ENCODE data around the gene HOXB3. TPM values are rescaled to one million over a fixed set of nuclear protein-coding genes. Genes with fewer than 3 reads are reported as not detected.

The HOXB3 gene
- total RNA-seq, 4 donors from 2014 or later, result 4.0 to 12.4 (median 4.9) TPM

DNA sequence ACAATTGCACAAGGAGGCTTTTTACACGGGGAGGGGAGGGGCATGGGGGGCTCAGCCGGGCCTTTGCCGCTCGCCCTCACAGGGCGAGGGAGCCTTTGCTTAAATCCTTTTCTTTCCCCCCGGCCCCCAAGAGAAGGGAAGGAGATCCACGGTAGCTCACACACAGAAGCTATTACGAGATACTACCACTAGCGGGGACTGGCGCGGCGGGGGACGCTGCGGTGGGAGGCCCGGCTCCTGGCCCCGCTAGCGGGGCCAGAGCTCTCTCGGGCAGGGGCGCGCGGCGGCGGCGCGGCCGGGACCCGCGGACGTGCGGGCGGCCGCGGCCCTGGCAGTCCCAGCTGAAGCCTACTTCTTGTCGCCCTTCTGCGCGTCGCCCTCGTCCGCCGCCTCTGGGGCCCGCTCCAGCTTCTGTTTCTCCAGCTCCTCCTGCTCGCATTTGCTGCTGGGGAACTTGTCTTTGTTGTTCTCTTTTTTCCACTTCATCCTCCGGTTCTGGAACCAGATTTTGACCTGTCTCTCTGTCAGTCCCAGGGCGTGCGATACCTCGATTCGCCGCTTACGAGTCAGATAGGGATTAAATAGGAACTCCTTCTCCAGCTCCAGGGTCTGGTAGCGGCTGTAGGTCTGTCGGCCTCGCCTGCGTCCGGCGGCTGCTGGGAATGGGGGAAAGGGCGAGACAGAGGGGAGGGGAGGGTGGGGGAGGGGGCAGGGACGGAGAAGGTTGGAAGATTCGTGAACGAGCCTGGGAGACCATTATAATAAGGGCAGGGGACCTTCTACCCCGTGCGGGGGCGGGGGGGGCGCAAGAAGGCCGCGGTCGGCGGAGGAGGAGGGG lies 23.0 kb upstream of the HOXB3 start:
- TF ChIP-seq, protein P1, sequence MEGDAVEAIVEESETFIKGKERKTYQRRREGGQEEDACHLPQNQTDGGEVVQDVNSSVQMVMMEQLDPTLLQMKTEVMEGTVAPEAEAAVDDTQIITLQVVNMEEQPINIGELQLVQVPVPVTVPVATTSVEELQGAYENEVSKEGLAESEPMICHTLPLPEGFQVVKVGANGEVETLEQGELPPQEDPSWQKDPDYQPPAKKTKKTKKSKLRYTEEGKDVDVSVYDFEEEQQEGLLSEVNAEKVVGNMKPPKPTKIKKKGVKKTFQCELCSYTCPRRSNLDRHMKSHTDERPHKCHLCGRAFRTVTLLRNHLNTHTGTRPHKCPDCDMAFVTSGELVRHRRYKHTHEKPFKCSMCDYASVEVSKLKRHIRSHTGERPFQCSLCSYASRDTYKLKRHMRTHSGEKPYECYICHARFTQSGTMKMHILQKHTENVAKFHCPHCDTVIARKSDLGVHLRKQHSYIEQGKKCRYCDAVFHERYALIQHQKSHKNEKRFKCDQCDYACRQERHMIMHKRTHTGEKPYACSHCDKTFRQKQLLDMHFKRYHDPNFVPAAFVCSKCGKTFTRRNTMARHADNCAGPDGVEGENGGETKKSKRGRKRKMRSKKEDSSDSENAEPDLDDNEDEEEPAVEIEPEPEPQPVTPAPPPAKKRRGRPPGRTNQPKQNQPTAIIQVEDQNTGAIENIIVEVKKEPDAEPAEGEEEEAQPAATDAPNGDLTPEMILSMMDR (IDR thresholded peaks at IDR 0.05; ENCODE audit: low read depth), result no peak

DNA sequence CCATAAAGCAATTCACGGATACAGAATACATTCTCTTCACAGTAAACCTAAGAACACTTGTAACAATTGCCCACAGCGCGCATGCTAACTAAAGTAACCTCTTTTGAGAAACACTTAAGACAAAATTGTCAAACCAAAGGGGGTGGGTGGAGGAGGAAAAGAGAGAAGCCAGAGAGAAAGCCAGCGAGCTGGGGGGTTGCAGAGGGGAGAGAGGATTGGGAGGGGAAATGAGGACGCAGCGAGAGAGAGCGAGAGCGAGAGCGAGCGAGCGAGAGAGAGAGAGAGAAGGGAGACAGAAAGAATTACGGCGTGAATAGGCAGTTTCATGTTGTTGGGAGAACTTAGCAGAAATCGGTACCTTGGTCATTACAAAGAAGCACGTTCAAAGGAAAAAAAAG lies 22.4 kb upstream of the HOXB3 start:
- TF ChIP-seq, protein P1 (IDR thresholded peaks at IDR 0.05; ENCODE audit: low read depth), result no peak

DNA sequence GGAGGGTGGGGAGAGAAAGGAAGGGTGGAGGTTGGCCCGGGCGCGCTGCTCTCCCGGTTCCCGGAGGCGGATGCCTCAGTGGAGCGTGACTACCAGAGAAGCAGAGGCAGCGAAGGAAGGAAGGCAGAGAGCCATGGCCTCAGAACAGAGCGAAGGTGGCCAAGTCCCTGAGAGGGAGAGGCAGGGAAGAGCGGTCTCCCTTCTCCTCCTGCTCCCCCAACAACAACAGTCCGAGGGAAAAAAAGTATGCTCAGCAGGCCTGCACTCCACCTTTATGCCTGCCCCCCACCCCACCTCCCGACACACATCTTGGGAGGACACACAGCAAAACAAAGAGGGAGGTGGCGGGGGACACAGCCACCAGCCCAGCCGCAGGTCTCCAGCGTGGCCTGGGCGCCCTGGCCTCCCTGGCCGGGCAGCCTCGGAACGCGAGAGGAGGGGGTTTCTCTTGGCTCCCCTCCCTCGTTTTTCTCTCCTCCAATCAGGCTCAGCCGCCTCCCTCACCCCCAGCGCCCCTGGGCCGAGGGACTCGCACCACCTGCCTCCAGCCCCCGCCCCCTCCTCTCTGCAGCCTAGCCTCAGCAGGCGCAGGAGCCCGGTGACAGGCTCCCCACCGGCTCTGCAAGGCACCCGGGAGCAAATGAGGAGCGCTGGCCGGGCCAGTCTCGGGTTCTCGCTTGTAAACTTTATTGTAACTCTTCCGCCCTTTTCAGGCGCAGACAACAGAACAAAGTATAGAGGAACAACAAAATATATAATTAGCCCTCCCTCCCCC lies 21.8 kb upstream of the HOXB3 start:
- TF ChIP-seq, protein P1 (IDR thresholded peaks at IDR 0.05; ENCODE audit: low read depth), result no peak

DNA sequence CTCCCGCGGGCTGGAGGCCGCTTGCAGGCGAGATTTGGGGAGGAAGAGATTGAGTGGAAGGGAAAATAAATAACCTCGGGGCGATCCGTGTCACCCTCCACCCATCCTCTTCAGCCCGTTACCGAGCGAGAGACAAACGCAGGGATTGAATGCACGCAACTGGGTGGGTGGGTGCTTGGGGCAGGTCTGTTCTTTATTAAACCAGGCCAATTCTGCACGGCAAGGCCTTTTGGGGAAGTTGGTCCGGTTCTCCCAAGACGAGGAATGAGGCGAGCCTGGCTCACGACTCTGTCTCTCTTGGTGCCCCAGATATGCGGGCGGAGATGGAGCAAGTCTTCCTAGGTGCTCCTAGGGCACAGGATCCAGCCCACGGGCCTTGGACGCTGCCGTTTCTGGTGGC lies 21.2 kb upstream of the HOXB3 start:
- TF ChIP-seq, protein P1 (IDR thresholded peaks at IDR 0.05; ENCODE audit: low read depth), result no peak

DNA sequence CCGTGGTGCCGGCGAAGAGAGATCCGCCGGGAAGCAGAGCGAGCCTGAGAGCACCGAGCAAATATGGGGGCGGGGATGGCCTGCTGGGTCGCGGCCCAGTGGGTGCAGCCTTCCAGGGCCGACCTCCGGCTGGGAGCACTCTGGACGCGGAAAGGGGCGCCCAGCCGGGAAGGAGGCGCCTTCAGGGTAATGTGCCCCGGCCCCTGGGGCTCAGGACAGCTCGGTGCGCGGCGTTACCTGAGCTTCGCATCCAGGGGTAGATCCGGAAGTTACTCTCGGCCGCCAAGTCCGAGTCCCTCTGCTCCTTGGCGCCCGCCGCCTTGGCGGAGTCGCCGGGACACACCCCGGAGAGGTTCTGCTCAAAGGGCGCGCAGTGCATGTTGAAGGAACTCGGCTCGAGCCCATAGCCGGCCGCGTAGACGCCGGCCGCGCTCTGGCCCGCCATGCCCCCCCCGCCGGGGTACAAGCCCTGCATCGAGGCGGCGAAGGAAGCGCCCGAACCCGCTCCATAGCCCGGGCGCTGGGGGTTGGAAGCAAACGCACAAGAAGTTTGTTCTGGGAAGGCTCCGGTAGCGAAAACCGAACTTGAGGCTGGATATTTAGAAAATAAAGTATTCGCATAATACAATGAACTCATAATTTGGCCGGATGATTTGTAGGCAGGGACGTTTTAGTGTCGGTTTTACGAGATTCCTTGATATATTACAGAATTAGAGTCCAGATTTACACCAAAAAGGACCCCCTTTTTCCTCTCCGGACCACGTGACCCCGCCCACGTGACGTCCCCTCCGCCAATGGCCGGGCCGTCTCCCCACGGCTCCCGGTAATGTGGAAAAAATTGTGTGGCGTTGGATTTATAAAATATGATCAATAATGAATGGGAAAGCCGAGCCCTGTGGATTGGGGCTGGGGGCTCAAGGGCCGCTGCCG lies 20.5 kb upstream of the HOXB3 start, which contains the start of gene HOXB7:
Gene HOXB7 (minus strand): TSS at position 736 of the 930 bp plus-strand sequence. CDS start 99 bp downstream, at position 637.
- TF ChIP-seq, protein P1 (IDR thresholded peaks at IDR 0.05; ENCODE audit: low read depth), result no peak

DNA sequence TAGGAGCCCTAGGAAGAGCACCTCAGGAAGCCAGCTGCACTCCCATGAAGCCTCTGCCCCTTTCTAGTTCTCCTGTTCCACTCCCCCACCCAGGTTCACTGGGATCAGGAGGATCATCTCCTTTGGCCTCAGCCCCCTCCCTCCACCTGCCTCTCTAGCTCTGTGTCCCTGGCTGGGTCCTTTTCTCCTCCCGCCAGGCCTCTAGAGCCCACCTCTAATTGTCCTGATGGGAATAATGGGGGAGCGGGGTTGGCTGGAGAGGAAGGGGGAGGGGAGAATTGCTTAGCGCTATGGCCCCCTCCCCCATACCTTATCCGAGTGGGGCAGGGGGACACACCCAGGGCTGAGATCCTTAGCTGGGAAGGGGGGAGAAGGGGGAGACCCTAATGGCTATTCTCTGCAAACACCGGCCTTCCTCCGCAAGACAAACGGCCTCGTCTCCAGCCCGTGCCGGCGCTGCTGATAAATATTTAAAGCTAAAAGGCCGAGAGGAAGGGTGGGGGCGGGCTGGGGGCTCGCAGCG lies 19.8 kb upstream of the HOXB3 start:
- TF ChIP-seq, protein P1 (IDR thresholded peaks at IDR 0.05; ENCODE audit: low read depth), result no peak

All from subcutaneous adipose tissue (tissue), 4 donors.